K562 (cell line): ENCODE measurements around the gene LAMC1.

ENCODE experiments used
- BRD4 ChIP-seq: fragments of 200-600 bp; sonication (generic); IDR thresholded peaks from 2 replicates; pipeline ENCODE4 v1.6.1; 2017; ENCODE audit warnings: inconsistent platforms
- CBX8 ChIP-seq: fragments of 200-600 bp; sonication (generic); IDR thresholded peaks from 2 replicates; pipeline ENCODE4 v1.6.1; 2012; ENCODE audit warnings: borderline replicate concordance, mixed run types, low read depth, mild to moderate bottlenecking, moderate library complexity, mixed read lengths, low read length, control low read depth, inconsistent platforms; ENCODE audit not compliant: poor library complexity, severe bottlenecking; ENCODE audit errors: extremely low read depth
- HDAC6 ChIP-seq: IDR thresholded peaks from 2 replicates; pipeline ENCODE4 v1.6.1; 2012; ENCODE audit warnings: low read depth, mild to moderate bottlenecking, control low read depth, inconsistent platforms, low read length, moderate library complexity
- NFE2L1 ChIP-seq: fragments of 450-650 bp; IDR thresholded peaks from 2 replicates; pipeline ENCODE4 v1.6.1; 2016; ENCODE audit warnings: missing genetic modification characterization, low read depth, mild to moderate bottlenecking, missing compliant biosample characterization, moderate library complexity, borderline replicate concordance
- TF ChIP-seq, protein P1 (sequence below), 3 experiments: IDR thresholded peaks in 2 of 3; conservative IDR thresholded peaks in 1 of 3; 2 replicates each; pipeline ENCODE4 v1.5.1; 2011 to 2012; ENCODE audit warnings: low read length in 3 of 3, mild to moderate bottlenecking in 3 of 3, control low read depth in 2 of 3, improper control_type of control experiment in 1 of 3, inconsistent platforms in 1 of 3, low read depth in 1 of 3, mixed read lengths in 1 of 3, moderate library complexity in 1 of 3; ENCODE audit not compliant: insufficient read depth in 2 of 3

DNA sequence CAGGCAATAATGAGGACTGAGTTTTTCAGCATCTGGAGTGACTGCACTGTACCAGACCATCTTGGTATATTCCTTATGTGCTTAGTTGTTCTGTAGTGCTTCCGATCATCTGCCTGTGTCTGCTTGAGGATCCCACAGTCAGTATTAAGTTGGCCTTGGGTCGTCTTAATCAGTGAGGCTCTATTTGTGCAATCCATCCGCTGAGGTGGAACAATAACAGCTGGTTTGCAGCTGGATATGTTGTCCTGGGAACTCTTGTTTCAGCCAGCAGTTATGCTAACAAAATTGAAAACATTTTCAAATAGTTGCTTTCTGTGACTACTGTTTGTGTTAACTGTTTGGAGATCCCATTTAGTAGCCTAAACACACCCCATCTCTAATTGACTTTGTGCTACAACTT, 73.7 kb downstream of the LAMC1 start:
- TF ChIP-seq CBX8, result no peak
- no peak for TF ChIP-seq HDAC6
- no peak for TF ChIP-seq BRD4
- TF ChIP-seq, protein P1, sequence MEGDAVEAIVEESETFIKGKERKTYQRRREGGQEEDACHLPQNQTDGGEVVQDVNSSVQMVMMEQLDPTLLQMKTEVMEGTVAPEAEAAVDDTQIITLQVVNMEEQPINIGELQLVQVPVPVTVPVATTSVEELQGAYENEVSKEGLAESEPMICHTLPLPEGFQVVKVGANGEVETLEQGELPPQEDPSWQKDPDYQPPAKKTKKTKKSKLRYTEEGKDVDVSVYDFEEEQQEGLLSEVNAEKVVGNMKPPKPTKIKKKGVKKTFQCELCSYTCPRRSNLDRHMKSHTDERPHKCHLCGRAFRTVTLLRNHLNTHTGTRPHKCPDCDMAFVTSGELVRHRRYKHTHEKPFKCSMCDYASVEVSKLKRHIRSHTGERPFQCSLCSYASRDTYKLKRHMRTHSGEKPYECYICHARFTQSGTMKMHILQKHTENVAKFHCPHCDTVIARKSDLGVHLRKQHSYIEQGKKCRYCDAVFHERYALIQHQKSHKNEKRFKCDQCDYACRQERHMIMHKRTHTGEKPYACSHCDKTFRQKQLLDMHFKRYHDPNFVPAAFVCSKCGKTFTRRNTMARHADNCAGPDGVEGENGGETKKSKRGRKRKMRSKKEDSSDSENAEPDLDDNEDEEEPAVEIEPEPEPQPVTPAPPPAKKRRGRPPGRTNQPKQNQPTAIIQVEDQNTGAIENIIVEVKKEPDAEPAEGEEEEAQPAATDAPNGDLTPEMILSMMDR (IDR thresholded peaks at IDR 0.05 in 2 of 3, conservative IDR thresholded peaks at IDR 0.05 in 1 of 3; ENCODE audit: insufficient read depth in 2 of 3, low read depth in 1 of 3, low read length in 3 of 3), result no peak
- TF ChIP-seq NFE2L1 (tag), result no peak
